CD4-positive, alpha-beta memory T cell (primary cell): ENCODE data around the gene GSK3B. TPM values are rescaled to one million over a fixed set of nuclear protein-coding genes. Genes with fewer than 3 reads are reported as not detected.

Experiments
- CTCF ChIA-PET: fragments of 350-600 bp; sonication (Branson Sonifier 250); formaldehyde crosslinking; loops from one replicate; lab custom pipeline; 2021; ENCODE audit warnings: inconsistent platforms; ENCODE audit not compliant: partially characterized antibody; lab: Charles Lee
- POLR2A ChIA-PET: fragments of 350-600 bp; sonication (Branson Sonifier 250); formaldehyde crosslinking; loops from one replicate; lab custom pipeline; 2021; ENCODE audit not compliant: partially characterized antibody; lab: Charles Lee
- DNase-seq, 5 donors: peaks; one replicate each; pipeline versions ENCODE4 v3.0.0 to v3.0.0-alpha.2; 2020 to 2022; ENCODE audit warnings: mixed read lengths in 1 of 5
- H3K27ac ChIP-seq: one replicate; pipeline ENCODE4 v1.7.0; 2013; ENCODE audit warnings: low read depth, low read length
- H3K27me3 ChIP-seq: 2 replicates; pipeline ENCODE4 v1.7.0; 2013; ENCODE audit warnings: mild to moderate bottlenecking, low read length, moderate library complexity; ENCODE audit not compliant: insufficient read depth
- H3K36me3 ChIP-seq: 2 replicates; pipeline ENCODE4 v1.7.0; 2013; ENCODE audit warnings: mild to moderate bottlenecking, low read length, moderate library complexity; ENCODE audit not compliant: insufficient read depth
- H3K4me1 ChIP-seq: 2 replicates; pipeline ENCODE4 v1.7.0; 2013; ENCODE audit warnings: mild to moderate bottlenecking, low read length, moderate library complexity; ENCODE audit not compliant: insufficient read depth
- H3K4me3 ChIP-seq, 2 donors: one replicate each; pipeline ENCODE4 v1.7.0; 2013; ENCODE audit warnings: low read length in 2 of 2, mild to moderate bottlenecking in 1 of 2
- H3K9me3 ChIP-seq, 2 donors: one replicate each; pipeline ENCODE4 v1.7.0; 2013; ENCODE audit warnings: low read length in 2 of 2, control low read depth in 1 of 2; ENCODE audit not compliant: control insufficient read depth in 1 of 2
- H3K27ac Mint-ChIP-seq, 7 donors: one replicate each; pipeline ENCODE4 v1.8.0; 2020 to 2021; ENCODE audit warnings: mixed read lengths in 7 of 7, mild to moderate bottlenecking in 6 of 7, inconsistent platforms in 3 of 7, moderate library complexity in 3 of 7
- H3K27me3 Mint-ChIP-seq, 2 donors: one replicate each; pipeline ENCODE4 v1.8.0; 2020 to 2021; ENCODE audit warnings: mixed read lengths in 2 of 2
- H3K36me3 Mint-ChIP-seq, 2 donors: one replicate each; pipeline ENCODE4 v1.8.0; 2020 to 2021; ENCODE audit warnings: mixed read lengths in 2 of 2, inconsistent platforms in 1 of 2, mild to moderate bottlenecking in 1 of 2
- H3K4me1 Mint-ChIP-seq, 4 donors: one replicate each; pipeline ENCODE4 v1.8.0; 2020 to 2021; ENCODE audit warnings: mixed read lengths in 4 of 4, mild to moderate bottlenecking in 1 of 4
- H3K4me3 Mint-ChIP-seq, 8 donors: one replicate each; pipeline ENCODE4 v1.8.0; 2020 to 2021; ENCODE audit warnings: mixed read lengths in 8 of 8, mild to moderate bottlenecking in 7 of 8, moderate library complexity in 6 of 8, inconsistent platforms in 3 of 8
- H3K9me3 Mint-ChIP-seq, 8 donors: one replicate each; pipeline ENCODE4 v1.8.0; 2020 to 2021; ENCODE audit warnings: mixed read lengths in 8 of 8, mild to moderate bottlenecking in 5 of 8, inconsistent platforms in 3 of 8, moderate library complexity in 1 of 8
- intact Hi-C: fragments of 100-400 bp; cut with micrococcal nuclease; formaldehyde crosslinking; loops from one replicate; pipeline ENCODE4 v1.15.1; 2023
- polyA plus RNA-seq, 2 donors: library from polyadenylated mRNA; unstranded; fragments of 300-500 nt; fragmentation: Illumina TruSeq; gene quantifications; one replicate each; pipeline ENCODE4 v1.2.3, GENCODE V29; 2021
- total RNA-seq, 2 experiments: library from RNA; stranded (reverse); gene quantifications; one replicate each; pipeline ENCODE4 v1.2.3, GENCODE V29; 2021

Gene GSK3B
- total and polyA plus RNA-seq, 4 experiments from 2014 or later = 10.4 to 35.0 (median 25.5) TPM

- peak overlapping the region in 3 of 8 donors; percentile 7 to 43 (median 38) for H3K4me3 Mint-ChIP-seq
- CTCF ChIA-PET = no interaction called here
- H3K4me1 Mint-ChIP-seq = peaks cover 46 to 58% (median 51%) of the 10 kb centered on the region in 4 donors
- H3K27me3 Mint-ChIP-seq = no peaks in the 10 kb centered on the region
- H3K9me3 ChIP-seq = no peaks in the 10 kb centered on the region
- H3K4me3 ChIP-seq = no peak overlapping the region
- H3K27ac Mint-ChIP-seq = no peak overlapping the region
- peaks cover 0 to 8% of the 10 kb centered on the region in 2 donors for H3K36me3 Mint-ChIP-seq
- POLR2A ChIA-PET = interaction anchor here (1.1 kb wide), 1 partner anchor 13 kb away, joined by 3 read pairs; no protein-coding TSS in a partner anchor
- no peak for DNase-seq
- peaks cover 0 to 5% (median 0%) of the 10 kb centered on the region in 8 donors for H3K9me3 Mint-ChIP-seq
- H3K27ac ChIP-seq = no peak overlapping the region
- peaks cover 29% of the 10 kb centered on the region for H3K4me1 ChIP-seq
- no peaks in the 10 kb centered on the region for H3K27me3 ChIP-seq
- intact Hi-C loops = no loop called here
- H3K36me3 ChIP-seq = no peaks in the 10 kb centered on the region
Observed at GRCh38 chr3:119939077-119939476, 155.2 kb downstream of the GSK3B start.

DNA sequence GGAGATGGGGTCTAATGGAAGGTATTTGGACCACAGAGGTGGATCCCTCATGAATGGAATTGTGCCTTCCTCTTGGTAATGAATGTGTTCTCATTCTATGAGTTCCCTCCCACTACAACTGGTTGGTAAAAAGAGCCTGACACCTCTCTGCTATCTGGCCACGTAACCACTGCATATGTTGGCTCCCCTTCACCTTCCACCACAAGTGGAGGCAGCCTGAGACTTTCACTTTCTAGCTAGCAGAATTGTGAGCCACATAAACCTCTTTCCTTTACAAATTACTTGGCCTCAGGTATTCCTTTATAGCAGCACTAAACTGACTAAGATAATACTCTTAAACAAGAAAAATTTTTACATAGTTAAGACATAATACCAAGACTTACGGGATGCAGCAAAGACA, 157.0 kb downstream of the GSK3B start:
- Mint-ChIP-seq H3K36me3 (peaks cover 0 to 6% of the 10 kb centered on the region in 2 donors), H3K4me1 (peaks cover 41 to 56% (median 50%) of the 10 kb centered on the region in 4 donors), H3K27me3 (no peaks in the 10 kb centered on the region), H3K4me3 (peak overlapping the region; percentile 41 to 79 (median 68)), H3K27ac (peak overlapping the region; percentile 0 to 93 (median 29)), H3K9me3 (peaks cover 0 to 5% (median 0%) of the 10 kb centered on the region in 8 donors)
- Histone ChIP-seq H3K27ac (no peak overlapping the region), H3K27me3 (no peaks in the 10 kb centered on the region), H3K36me3 (no peaks in the 10 kb centered on the region), H3K4me3 (no peak overlapping the region), H3K4me1 (peaks cover 26% of the 10 kb centered on the region), H3K9me3 (no peaks in the 10 kb centered on the region)
- intact Hi-C loops = no loop called here
- peak; percentile 16 to 43 (median 21) for DNase-seq
- ChIA-PET CTCF (no interaction called here), POLR2A (interaction anchor here (0.8 to 1.8 kb wide), 2 partner anchors 157 to 158 kb away, joined by 3 to 5 read pairs; partner anchors contain the start of gene GSK3B)

- ChIA-PET POLR2A (no interaction called here), CTCF (no interaction called here)
- no peaks in the 10 kb centered on the region for H3K27me3 ChIP-seq
- DNase-seq = no peak
- intact Hi-C loops = no loop called here
- H3K36me3 ChIP-seq = no peaks in the 10 kb centered on the region
- H3K27ac ChIP-seq = no peak overlapping the region
- no peaks in the 10 kb centered on the region for H3K9me3 ChIP-seq
- H3K4me3 ChIP-seq = no peak overlapping the region
- peaks cover 39 to 59% (median 49%) of the 10 kb centered on the region in 4 donors for H3K4me1 Mint-ChIP-seq
- H3K27ac Mint-ChIP-seq = no peak overlapping the region
- peaks cover 0 to 6% of the 10 kb centered on the region in 2 donors for H3K36me3 Mint-ChIP-seq
- H3K4me1 ChIP-seq = peaks cover 26% of the 10 kb centered on the region
- H3K9me3 Mint-ChIP-seq = peaks cover 0 to 5% (median 0%) of the 10 kb centered on the region in 8 donors
- no peak overlapping the region for H3K4me3 Mint-ChIP-seq
- H3K27me3 Mint-ChIP-seq = no peaks in the 10 kb centered on the region
Observed at GRCh38 chr3:119934249-119934648, 160.0 kb downstream of the GSK3B start.

DNA sequence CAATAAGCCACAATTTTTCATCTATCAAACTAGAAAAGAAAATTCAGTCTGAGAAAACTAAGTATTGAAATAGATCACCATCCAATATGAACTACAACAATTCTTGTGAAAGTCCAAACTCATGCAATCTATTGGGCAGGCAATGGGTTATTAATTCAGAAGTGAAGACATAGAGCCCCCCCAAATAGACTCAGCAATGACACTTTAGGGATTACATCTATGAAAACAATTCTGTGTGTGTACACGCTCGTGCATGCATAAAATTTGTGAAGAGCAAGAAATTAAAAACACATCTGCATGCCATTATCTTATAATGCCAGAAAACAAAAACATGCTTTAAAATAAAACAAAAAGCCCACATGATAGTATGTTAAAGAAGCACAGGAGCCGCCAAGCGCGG, 161.0 kb downstream of the GSK3B start:
- Mint-ChIP-seq H3K4me3 (peak overlapping the region in 1 of 8 donors; percentile 26), H3K9me3 (peaks cover 0 to 5% (median 0%) of the 10 kb centered on the region in 8 donors), H3K36me3 (peaks cover 0 to 6% of the 10 kb centered on the region in 2 donors), H3K27ac (peak overlapping the region in 1 of 7 donors; percentile 43), H3K27me3 (no peaks in the 10 kb centered on the region), H3K4me1 (peaks cover 36 to 53% (median 46%) of the 10 kb centered on the region in 4 donors)
- Histone ChIP-seq H3K36me3 (no peaks in the 10 kb centered on the region), H3K4me3 (no peak overlapping the region), H3K4me1 (peaks cover 21% of the 10 kb centered on the region), H3K27me3 (no peaks in the 10 kb centered on the region), H3K27ac (no peak overlapping the region), H3K9me3 (no peaks in the 10 kb centered on the region)
- no peak for DNase-seq
- intact Hi-C loops = no loop called here
- ChIA-PET CTCF (interaction anchor here (0.9 kb wide), 1 partner anchor 35 kb away, joined by 4 read pairs; no protein-coding TSS in a partner anchor), POLR2A (no interaction called here)

DNA sequence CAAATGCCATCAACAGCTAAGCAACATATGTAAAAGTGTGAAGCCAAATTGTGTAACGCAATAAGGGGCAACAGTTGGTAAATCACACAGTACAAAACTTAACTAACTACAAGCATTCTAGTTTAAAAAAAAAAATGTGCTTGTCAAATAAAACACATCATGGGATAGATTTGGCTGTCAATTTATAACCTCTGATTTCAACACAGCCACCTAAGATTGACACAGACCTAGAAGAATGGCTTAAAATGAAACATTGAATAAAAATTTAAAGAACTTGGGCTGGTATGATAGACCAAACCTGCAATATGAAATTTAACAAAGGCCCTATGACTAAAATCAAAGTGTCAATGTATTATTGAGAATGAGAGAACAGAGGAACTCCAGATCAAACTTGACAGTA, 164.0 kb downstream of the GSK3B start:
- ChIA-PET CTCF (no interaction called here), POLR2A (no interaction called here)
- H3K9me3 Mint-ChIP-seq = no peaks in the 10 kb centered on the region
- Histone ChIP-seq H3K4me3 (no peak overlapping the region), H3K27ac (no peak overlapping the region), H3K36me3 (no peaks in the 10 kb centered on the region), H3K9me3 (no peaks in the 10 kb centered on the region), H3K4me1 (peaks cover 4% of the 10 kb centered on the region), H3K27me3 (no peaks in the 10 kb centered on the region)
- no peak overlapping the region for H3K4me3 Mint-ChIP-seq
- peaks cover 13 to 27% (median 20%) of the 10 kb centered on the region in 4 donors for H3K4me1 Mint-ChIP-seq
- DNase-seq = no peak
- no peaks in the 10 kb centered on the region for H3K27me3 Mint-ChIP-seq
- H3K36me3 Mint-ChIP-seq = peaks cover 0 to 6% of the 10 kb centered on the region in 2 donors
- H3K27ac Mint-ChIP-seq = no peak overlapping the region
- intact Hi-C loops = no loop called here

DNA sequence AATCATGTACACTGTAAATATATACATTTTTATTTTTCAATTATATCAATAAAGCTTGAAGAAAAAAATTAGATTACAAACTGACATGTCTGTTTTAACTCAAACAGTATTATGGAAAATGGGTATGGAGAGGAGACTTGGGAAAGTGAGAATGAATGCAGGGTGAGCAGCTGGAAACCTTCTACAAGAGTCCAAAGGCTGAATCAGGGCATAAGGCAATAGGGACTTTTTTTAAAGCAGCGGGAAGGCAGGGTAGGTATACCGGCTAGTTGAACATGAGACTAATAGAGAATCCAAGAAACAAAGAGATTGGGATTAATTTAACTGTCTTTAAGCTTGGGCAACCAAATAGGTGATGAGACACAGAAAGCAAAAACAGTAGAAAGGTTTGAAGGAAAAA, 167.1 kb downstream of the GSK3B start:
- POLR2A ChIA-PET = interaction anchor here (0.6 to 1.3 kb wide), 3 partner anchors 11 to 127 kb away, joined by 3 read pairs; no protein-coding TSS in a partner anchor
- no peak overlapping the region for H3K27ac ChIP-seq
- no peak overlapping the region for H3K4me3 Mint-ChIP-seq
- no peaks in the 10 kb centered on the region for H3K9me3 ChIP-seq
- H3K27me3 ChIP-seq = no peaks in the 10 kb centered on the region
- H3K4me1 Mint-ChIP-seq = peaks cover 9 to 24% (median 15%) of the 10 kb centered on the region in 4 donors
- no peak overlapping the region for H3K4me3 ChIP-seq
- CTCF ChIA-PET = interaction anchor here (1.3 kb wide), 1 partner anchor 35 kb away, joined by 6 read pairs; no protein-coding TSS in a partner anchor
- no peak for DNase-seq
- H3K27me3 Mint-ChIP-seq = no peaks in the 10 kb centered on the region
- no peaks in the 10 kb centered on the region for H3K4me1 ChIP-seq
- intact Hi-C loops = no loop called here
- no peak overlapping the region for H3K27ac Mint-ChIP-seq
- H3K9me3 Mint-ChIP-seq = no peaks in the 10 kb centered on the region
- no peaks in the 10 kb centered on the region for H3K36me3 ChIP-seq
- no peaks in the 10 kb centered on the region for H3K36me3 Mint-ChIP-seq

DNA sequence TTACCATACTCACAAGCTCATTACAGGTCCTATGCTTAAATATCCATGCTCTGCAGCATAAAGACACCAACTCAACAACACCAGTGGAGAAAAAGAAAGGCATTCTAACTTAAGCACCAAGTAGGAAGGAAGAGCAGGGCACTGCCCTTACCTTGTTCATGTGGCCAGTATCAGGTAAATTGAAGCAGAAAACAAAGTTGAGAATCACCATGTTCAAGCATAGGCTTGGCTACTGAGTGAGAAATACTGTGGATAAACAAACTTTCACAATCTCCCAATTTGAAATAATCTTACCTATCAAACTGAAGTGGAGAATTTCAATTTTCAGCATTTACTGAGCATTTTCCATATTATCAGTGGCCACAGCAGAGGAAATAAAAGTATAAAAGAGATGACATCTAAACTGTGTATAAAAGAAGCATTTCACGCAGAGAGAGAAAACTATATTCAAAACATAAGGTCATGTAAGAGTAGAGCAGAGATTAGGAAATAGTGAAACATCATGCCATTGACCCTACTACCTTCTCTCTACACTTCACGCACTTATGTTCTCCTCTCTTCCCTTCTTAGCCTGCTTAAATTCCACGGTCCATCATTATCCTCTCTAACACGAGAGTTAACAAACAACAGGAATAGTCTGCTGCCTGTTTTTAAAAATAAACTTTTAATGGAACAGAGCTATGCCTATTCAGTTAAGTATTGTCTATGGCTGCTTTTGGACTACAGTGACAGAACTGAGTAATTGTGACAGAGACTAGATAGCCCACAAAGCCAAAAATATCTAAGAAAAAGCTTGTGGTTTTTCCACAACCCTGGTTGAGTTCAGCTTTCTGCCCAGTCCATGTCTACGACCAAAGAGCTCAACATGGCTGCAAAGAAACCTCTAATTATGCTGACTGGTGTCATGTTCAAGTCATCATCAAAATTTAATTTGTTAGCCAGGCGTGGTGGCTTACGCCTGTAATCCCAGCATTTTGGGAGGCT, 169.8 kb downstream of the GSK3B start:
- peak overlapping the region in 1 of 7 donors; percentile 57 for H3K27ac Mint-ChIP-seq
- Histone ChIP-seq H3K27me3 (no peaks in the 10 kb centered on the region), H3K9me3 (no peaks in the 10 kb centered on the region), H3K27ac (no peak overlapping the region), H3K4me1 (peaks cover 5% of the 10 kb centered on the region), H3K4me3 (no peak overlapping the region), H3K36me3 (no peaks in the 10 kb centered on the region)
- H3K4me3 Mint-ChIP-seq = no peak overlapping the region
- DNase-seq = no peak
- H3K27me3 Mint-ChIP-seq = no peaks in the 10 kb centered on the region
- intact Hi-C loops = no loop called here
- CTCF ChIA-PET = interaction anchor here (0.9 kb wide), 1 partner anchor 114 kb away, joined by 3 read pairs; no protein-coding TSS in a partner anchor
- H3K4me1 Mint-ChIP-seq = peaks cover 7 to 23% (median 19%) of the 10 kb centered on the region in 4 donors
- H3K36me3 Mint-ChIP-seq = peaks cover 13 to 15% of the 10 kb centered on the region in 2 donors
- POLR2A ChIA-PET = no interaction called here
- peaks cover 0 to 2% (median 0%) of the 10 kb centered on the region in 8 donors for H3K9me3 Mint-ChIP-seq
